H9 (cell line): ENCODE measurements around the gene KTN1. TPM values are rescaled to one million over a fixed set of nuclear protein-coding genes. Genes with fewer than 3 reads are reported as not detected.

Experiments
- DNase-seq: peaks from one replicate; pipeline ENCODE4 v3.0.0-alpha.2; 2017
- H2AFZ ChIP-seq: one replicate; pipeline ENCODE4 v1.6.1; 2013; ENCODE audit warnings: mild to moderate bottlenecking, low read length, control low read depth, moderate library complexity
- H2AK5ac ChIP-seq: 2 replicates; pipeline ENCODE4 v1.6.1; 2013; ENCODE audit warnings: low read length, control low read depth, mixed read lengths; ENCODE audit not compliant: insufficient read length
- H2BK120ac ChIP-seq: one replicate; pipeline ENCODE4 v1.6.1; 2013; ENCODE audit warnings: low read depth, mild to moderate bottlenecking, low read length, control low read depth, inconsistent platforms; ENCODE audit not compliant: poor library complexity, severe bottlenecking
- H2BK12ac ChIP-seq: 2 replicates; pipeline ENCODE4 v1.6.1; 2013; ENCODE audit warnings: low read length, control low read depth, mixed read lengths, low read depth; ENCODE audit not compliant: insufficient read length
- H2BK15ac ChIP-seq: 2 replicates; pipeline ENCODE4 v1.6.1; 2013; ENCODE audit warnings: low read depth, low read length, control low read depth
- H2BK20ac ChIP-seq: one replicate; pipeline ENCODE4 v1.6.1; 2013; ENCODE audit warnings: low read depth, mild to moderate bottlenecking, low read length, control low read depth, inconsistent platforms; ENCODE audit not compliant: poor library complexity, severe bottlenecking
- H2BK5ac ChIP-seq: 2 replicates; pipeline ENCODE4 v1.6.1; 2013; ENCODE audit warnings: low read length, control low read depth, mixed read lengths; ENCODE audit not compliant: insufficient read length
- H3K14ac ChIP-seq: 2 replicates; pipeline ENCODE4 v1.6.1; 2013; ENCODE audit warnings: low read length, control low read depth; ENCODE audit not compliant: insufficient read depth
- H3K18ac ChIP-seq: 2 replicates; pipeline ENCODE4 v1.6.1; 2013; ENCODE audit warnings: low read depth, mild to moderate bottlenecking, mixed read lengths, low read length, control low read depth; ENCODE audit not compliant: insufficient read length
- H3K23ac ChIP-seq: 2 replicates; pipeline ENCODE4 v1.6.1; 2013; ENCODE audit warnings: low read length, control low read depth, mixed read lengths, low read depth; ENCODE audit not compliant: insufficient read length
- H3K23me2 ChIP-seq: 2 replicates; pipeline ENCODE4 v1.6.1; 2013; ENCODE audit warnings: low read depth, mild to moderate bottlenecking, mixed read lengths, low read length, control low read depth; ENCODE audit not compliant: insufficient read length, poor library complexity, severe bottlenecking
- H3K27ac ChIP-seq: 2 replicates; pipeline ENCODE4 v1.5.1; 2013; ENCODE audit warnings: low read length, control low read depth, mixed read lengths, low read depth; ENCODE audit not compliant: insufficient read length
- H3K27me3 ChIP-seq: 2 replicates; pipeline ENCODE4 v1.6.1; 2013; ENCODE audit warnings: low read length, control low read depth, inconsistent platforms; ENCODE audit not compliant: insufficient read depth
- H3K4ac ChIP-seq: 2 replicates; pipeline ENCODE4 v1.6.1; 2013; ENCODE audit warnings: low read depth, mild to moderate bottlenecking, control low read depth, inconsistent platforms, low read length, moderate library complexity
- H3K4me1 ChIP-seq: 2 replicates; pipeline ENCODE4 v1.6.1; 2013; ENCODE audit warnings: low read length, control low read depth, inconsistent platforms; ENCODE audit not compliant: insufficient read depth
- H3K4me2 ChIP-seq: 2 replicates; pipeline ENCODE4 v1.6.1; 2013; ENCODE audit warnings: low read length, control low read depth, mixed read lengths; ENCODE audit not compliant: insufficient read length, insufficient read depth
- H3K56ac ChIP-seq: 2 replicates; pipeline ENCODE4 v1.6.1; 2013; ENCODE audit warnings: low read depth, mild to moderate bottlenecking, mixed read lengths, low read length, control low read depth; ENCODE audit not compliant: insufficient read length
- H3K79me1 ChIP-seq: 2 replicates; pipeline ENCODE4 v1.6.1; 2013; ENCODE audit warnings: low read depth, mild to moderate bottlenecking, moderate library complexity, low read length, control low read depth, inconsistent platforms; ENCODE audit not compliant: insufficient read depth, poor library complexity, severe bottlenecking
- H3K79me2 ChIP-seq: 2 replicates; pipeline ENCODE4 v1.6.1; 2013; ENCODE audit warnings: low read length, control low read depth, inconsistent platforms; ENCODE audit not compliant: insufficient read depth
- H3K9ac ChIP-seq: 2 replicates; pipeline ENCODE4 v1.6.1; 2013; ENCODE audit warnings: low read length, control low read depth, mixed read lengths; ENCODE audit not compliant: insufficient read length; ENCODE audit errors: extremely low read depth
- H3K9me3 ChIP-seq: one replicate; pipeline ENCODE4 v1.6.1; 2013; ENCODE audit warnings: low read depth, low read length, inconsistent platforms; ENCODE audit not compliant: control insufficient read depth
- H3T11ph ChIP-seq: one replicate; pipeline ENCODE4 v1.6.1; 2013; ENCODE audit warnings: mild to moderate bottlenecking, low read length, control low read depth, inconsistent platforms
- H4K20me1 ChIP-seq: one replicate; pipeline ENCODE4 v1.6.1; 2013; ENCODE audit not compliant: control insufficient read depth, insufficient read length, insufficient read depth
- H4K5ac ChIP-seq: 2 replicates; pipeline ENCODE4 v1.6.1; 2013; ENCODE audit warnings: low read depth, mild to moderate bottlenecking, mixed read lengths, low read length, control low read depth; ENCODE audit not compliant: insufficient read length
- H4K8ac ChIP-seq: replicated peaks from 2 replicates; pipeline ENCODE4 v1.6.1; 2013; ENCODE audit warnings: low read length, control low read depth, mixed read lengths, low read depth; ENCODE audit not compliant: insufficient read length
- H4K91ac ChIP-seq: 2 replicates; pipeline ENCODE4 v1.6.1; 2013; ENCODE audit warnings: low read depth, mild to moderate bottlenecking, moderate library complexity, mixed read lengths, low read length, control low read depth; ENCODE audit not compliant: insufficient read length
- H3K27ac Mint-ChIP-seq, 3 experiments: 2 replicates in 2 of 3; 3 replicates in 1 of 3; pipeline ENCODE4 v1.8.0; 2020 to 2021; ENCODE audit warnings: mixed read lengths in 3 of 3, mild to moderate bottlenecking in 1 of 3, moderate library complexity in 1 of 3
- H3K27me3 Mint-ChIP-seq: 2 replicates; pipeline ENCODE4 v1.8.0; 2021; ENCODE audit warnings: low read depth, mild to moderate bottlenecking, moderate library complexity, mixed read lengths
- H3K36me3 Mint-ChIP-seq, 3 experiments: 2 replicates in 2 of 3; 3 replicates in 1 of 3; pipeline ENCODE4 v1.8.0; 2020 to 2021; ENCODE audit warnings: low read depth in 3 of 3, mixed read lengths in 3 of 3; ENCODE audit not compliant: insufficient read depth in 1 of 3
- H3K4me1 Mint-ChIP-seq, 2 experiments: 2 replicates each; pipeline ENCODE4 v1.8.0; 2020; ENCODE audit warnings: mixed read lengths in 2 of 2
- H3K4me3 Mint-ChIP-seq, 2 experiments: 2 replicates in 1 of 2; 3 replicates in 1 of 2; pipeline ENCODE4 v1.8.0; 2020 to 2021; ENCODE audit warnings: mild to moderate bottlenecking in 2 of 2, mixed read lengths in 2 of 2, moderate library complexity in 1 of 2
- H3K9me3 Mint-ChIP-seq, 2 experiments: 2 replicates in 1 of 2; 3 replicates in 1 of 2; pipeline ENCODE4 v1.8.0; 2020; ENCODE audit warnings: mild to moderate bottlenecking in 2 of 2, mixed read lengths in 2 of 2, moderate library complexity in 1 of 2
- WGBS: extraction: QIAGEN DNeasy Blood & Tissue Kit; methylation state at CpG from one replicate; pipeline ENCODE4 v1.1.7; 2013; ENCODE audit warnings: missing lambda C conversion rate, low lambda C conversion rate, mixed read lengths; ENCODE audit not compliant: insufficient read length; ENCODE audit errors: extremely low coverage; 5-methylcytosine and 5-hydroxymethylcytosine counted together
- total RNA-seq: library from RNA; stranded (reverse); gene quantifications from 2 replicates; pipeline ENCODE4 v1.2.1, GENCODE V29; 2021
- TF ChIP-seq, protein P1 (sequence below): fragments of 200-600 bp; sonication (generic); conservative IDR thresholded peaks from 3 replicates; pipeline ENCODE4 v1.8.0; 2021; ENCODE audit warnings: antibody characterized with exemption, mild to moderate bottlenecking

Gene KTN1
- total RNA-seq, 1 experiment from 2014 or later, result 128 TPM

DNA sequence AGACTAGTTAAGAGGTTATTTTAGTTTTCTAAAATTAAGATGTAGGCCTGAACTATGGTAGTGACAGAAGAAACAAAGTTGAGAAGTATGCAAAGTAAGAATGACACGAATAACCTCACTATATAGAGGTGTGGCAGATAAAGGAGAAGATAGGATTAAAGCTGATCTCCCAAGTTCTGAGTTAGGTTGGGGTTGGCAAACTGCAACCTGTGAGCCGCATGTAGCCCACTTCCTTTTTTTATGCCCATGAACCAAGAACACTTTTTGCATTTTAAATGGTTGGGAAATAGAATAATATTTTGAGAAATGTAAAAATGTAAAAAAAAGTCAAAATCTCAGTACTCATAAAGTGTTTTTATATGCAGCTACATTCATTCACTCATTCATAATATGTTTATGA, 34.3 kb downstream of the KTN1 start:
- Histone ChIP-seq H3K4ac (no peak overlapping the region), H4K91ac (no peak overlapping the region), H2AFZ (no peak overlapping the region), H3K9me3 (peaks cover 4% of the 10 kb centered on the region), H4K5ac (no peak overlapping the region), H3K27me3 (no peaks in the 10 kb centered on the region), H3K79me1 (no peaks in the 10 kb centered on the region), H3K27ac (no peak overlapping the region), H3K23me2 (no peaks in the 10 kb centered on the region), H3K56ac (no peak overlapping the region), H3K4me1 (peaks cover 3% of the 10 kb centered on the region; the same call in 1 of the 2 replicates), H2BK15ac (no peak overlapping the region), H3K9ac (no peak overlapping the region), H4K20me1 (no peaks in the 10 kb centered on the region), H2BK5ac (no peak overlapping the region), H3K79me2 (peaks cover 7% of the 10 kb centered on the region; the same call in 1 of the 2 replicates), H2BK20ac (no peak overlapping the region), H2BK12ac (no peak overlapping the region), H2BK120ac (no peak overlapping the region), H3T11ph (no peak overlapping the region), H4K8ac (no peak overlapping the region), H2AK5ac (no peak overlapping the region), H3K18ac (no peak overlapping the region), H3K23ac (no peak overlapping the region), H3K14ac (no peak overlapping the region), H3K4me2 (no peak overlapping the region)
- TF ChIP-seq, protein P1, sequence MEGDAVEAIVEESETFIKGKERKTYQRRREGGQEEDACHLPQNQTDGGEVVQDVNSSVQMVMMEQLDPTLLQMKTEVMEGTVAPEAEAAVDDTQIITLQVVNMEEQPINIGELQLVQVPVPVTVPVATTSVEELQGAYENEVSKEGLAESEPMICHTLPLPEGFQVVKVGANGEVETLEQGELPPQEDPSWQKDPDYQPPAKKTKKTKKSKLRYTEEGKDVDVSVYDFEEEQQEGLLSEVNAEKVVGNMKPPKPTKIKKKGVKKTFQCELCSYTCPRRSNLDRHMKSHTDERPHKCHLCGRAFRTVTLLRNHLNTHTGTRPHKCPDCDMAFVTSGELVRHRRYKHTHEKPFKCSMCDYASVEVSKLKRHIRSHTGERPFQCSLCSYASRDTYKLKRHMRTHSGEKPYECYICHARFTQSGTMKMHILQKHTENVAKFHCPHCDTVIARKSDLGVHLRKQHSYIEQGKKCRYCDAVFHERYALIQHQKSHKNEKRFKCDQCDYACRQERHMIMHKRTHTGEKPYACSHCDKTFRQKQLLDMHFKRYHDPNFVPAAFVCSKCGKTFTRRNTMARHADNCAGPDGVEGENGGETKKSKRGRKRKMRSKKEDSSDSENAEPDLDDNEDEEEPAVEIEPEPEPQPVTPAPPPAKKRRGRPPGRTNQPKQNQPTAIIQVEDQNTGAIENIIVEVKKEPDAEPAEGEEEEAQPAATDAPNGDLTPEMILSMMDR, result no peak
- no peak for DNase-seq
- WGBS, result no CpG with 5 or more reads among the region's 2 CpGs
- Mint-ChIP-seq H3K36me3 (peaks cover 50 to 68% (median 57%) of the 10 kb centered on the region in 3 experiments), H3K4me3 (no peak overlapping the region), H3K27ac (no peak overlapping the region), H3K9me3 (peaks cover 8 to 11% of the 10 kb centered on the region in 2 experiments), H3K4me1 (peaks cover 19 to 22% of the 10 kb centered on the region in 2 experiments), H3K27me3 (no peaks in the 10 kb centered on the region)
